HTERT RPE-1 (cell line): ENCODE data around the gene SF3A2.
"Not testable (repeated sequence)": the region's sequence is repeated elsewhere in the genome, so short reads cannot be mapped to it uniquely, and the experiment has no call there.

Experiments
- in situ Hi-C: fragments of 300-500 bp; cut with MboI; formaldehyde crosslinking; loops from 4 replicates; pipeline ENCODE4 v1.14.3; 2020; ENCODE audit warnings: low sequenced_read_pairs

The SF3A2 gene, protein sequence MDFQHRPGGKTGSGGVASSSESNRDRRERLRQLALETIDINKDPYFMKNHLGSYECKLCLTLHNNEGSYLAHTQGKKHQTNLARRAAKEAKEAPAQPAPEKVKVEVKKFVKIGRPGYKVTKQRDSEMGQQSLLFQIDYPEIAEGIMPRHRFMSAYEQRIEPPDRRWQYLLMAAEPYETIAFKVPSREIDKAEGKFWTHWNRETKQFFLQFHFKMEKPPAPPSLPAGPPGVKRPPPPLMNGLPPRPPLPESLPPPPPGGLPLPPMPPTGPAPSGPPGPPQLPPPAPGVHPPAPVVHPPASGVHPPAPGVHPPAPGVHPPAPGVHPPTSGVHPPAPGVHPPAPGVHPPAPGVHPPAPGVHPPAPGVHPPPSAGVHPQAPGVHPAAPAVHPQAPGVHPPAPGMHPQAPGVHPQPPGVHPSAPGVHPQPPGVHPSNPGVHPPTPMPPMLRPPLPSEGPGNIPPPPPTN

DNA sequence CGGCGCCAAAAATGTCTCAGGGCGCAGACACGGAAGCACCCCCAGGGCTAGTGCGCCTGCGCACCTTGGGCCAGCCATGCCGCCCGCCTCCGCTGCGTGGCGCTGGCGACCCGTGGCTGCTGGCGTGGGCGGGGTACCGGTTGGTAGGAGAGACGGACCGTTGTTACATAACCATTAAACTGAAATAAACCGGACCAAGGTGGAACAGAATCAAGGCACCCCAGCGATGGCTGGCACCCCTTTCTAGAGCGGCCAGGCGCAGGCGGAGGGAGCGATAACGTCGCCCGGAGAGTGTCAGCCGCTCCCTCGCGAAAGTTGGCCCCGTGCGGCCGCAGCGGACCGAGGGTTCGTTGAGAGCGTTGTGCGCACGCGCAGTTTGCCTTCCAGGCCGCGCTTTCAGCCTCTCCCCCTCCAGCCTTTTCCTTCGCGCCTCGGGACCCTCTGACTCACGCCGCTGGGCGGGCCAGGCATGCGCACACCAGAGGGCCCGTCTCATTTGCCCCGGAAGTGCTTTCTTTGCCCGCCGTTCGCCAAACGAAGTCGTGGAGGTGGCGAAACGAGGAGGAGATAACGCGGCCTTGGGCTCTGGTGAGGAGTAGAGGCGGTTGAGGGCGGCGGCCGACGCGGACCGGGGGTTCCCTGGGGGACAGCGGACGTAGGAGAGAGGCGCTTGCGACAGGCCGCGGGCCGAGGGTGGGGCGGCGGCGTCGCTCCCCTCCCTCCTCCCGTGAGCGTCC is at the start of gene SF3A2, which contains the start of gene PLEKHJ1:
SF3A2 (plus strand) TSS at position 511 of the 737 bp plus-strand sequence. CDS start 6,595 bp downstream, outside the sequence.
PLEKHJ1 (minus strand) TSS at position 16 of the 737 bp plus-strand sequence. CDS start 81 bp downstream, outside the sequence.
- in situ Hi-C loops: no loop called here

DNA sequence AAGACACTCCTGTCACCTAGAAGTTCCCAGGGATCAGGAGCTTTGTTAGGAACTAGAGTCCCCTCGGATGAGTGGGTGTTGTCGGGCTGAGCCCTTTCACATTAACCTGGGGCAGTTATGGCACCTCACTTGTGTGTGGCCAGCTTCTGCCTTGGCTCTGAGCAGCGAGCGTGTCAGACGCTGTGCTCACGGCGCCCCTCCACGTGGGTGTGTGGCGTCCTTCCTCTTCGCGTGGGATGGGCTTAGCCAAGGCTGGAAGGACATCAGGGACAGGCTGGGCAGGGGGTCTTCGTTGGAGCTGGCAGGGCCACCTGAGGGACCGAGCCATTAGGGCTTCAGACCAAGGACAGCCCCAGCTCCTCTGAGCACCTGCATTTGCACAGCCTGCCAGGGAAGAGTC is 49.5 kb upstream of the SF3A2 start:
- in situ Hi-C loops: no loop called here

DNA sequence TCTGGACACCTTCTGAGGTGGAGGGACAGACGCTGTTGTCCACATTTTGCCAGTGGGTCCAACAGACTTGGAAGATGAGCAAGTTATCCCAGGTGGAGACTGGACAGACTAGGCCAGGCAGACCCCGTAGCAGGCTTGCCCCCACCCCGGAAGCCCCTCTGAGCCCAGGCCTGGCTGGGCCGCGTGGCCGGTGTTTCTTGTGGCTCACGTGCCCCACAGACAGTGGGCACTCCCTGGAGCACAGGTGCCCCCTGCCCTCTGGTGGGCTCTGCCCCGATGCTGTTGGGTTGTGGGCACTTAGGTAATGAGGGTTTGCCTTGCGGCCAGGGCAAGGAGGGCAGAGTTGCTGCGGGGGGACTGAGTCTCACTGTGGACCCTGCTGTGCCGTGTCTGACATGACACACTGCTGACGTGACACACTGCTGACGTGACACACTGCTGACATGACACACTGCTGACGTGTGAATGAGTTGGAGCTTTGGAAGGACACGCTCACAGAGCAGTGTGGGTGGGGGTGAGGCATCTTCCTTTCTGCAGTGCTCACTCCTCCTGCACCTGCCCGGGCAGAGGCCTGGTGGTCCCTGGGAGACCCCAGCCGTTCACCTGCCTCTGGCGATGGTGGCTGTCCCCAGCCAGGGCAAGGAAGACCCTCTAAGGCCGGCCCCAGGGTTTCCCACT is 47.8 kb upstream of the SF3A2 start:
- in situ Hi-C loops: no loop called here

DNA sequence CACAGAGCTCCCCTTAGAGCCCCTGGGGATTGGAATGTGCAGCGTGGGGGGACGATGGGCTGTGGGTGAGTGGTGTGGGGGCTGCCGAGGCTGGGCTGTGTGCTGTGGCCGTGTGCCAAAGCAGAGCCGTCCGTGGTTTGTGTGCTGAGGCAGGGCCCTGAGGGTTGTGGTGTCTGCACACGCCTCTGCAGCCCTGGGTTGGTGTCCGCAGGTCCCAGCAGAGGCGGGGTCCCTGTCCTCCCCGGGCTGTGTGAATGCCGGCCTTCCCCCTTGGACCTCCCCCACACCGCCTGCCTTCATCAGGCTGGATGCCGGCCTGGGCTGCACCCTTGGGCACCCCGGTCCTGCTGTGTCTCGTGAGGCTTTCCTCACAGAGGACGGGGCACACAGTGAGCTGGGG is 46.7 kb upstream of the SF3A2 start:
- in situ Hi-C loops: no loop called here

DNA sequence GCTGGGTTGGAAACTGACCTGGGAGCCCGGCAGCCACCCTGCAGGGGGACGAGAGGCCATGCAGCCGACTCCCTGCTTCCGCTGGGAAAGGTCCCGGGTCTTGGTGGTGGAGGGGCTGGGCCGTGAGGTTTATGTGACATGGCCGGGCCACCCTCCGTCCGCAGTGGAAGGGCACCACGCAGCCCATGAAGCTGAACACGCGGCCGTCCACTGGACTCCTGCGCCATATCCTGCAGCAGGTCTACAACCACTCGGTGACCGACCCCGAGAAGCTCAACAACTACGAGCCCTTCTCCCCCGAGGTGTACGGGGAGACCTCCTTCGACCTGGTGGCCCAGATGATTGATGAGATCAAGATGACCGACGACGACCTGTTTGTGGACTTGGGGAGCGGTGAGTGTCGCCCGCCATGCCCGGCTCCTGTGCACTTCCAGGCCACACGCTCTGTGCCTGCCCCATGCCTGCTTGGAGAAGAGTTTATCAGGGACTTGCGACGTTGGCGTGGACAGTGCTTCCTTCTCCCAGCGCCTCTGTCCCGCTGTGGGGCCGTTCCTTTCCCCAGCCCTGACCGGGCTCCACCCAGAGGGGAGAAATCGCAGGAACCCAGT is 45.7 kb upstream of the SF3A2 start:
- in situ Hi-C loops: no loop called here

DNA sequence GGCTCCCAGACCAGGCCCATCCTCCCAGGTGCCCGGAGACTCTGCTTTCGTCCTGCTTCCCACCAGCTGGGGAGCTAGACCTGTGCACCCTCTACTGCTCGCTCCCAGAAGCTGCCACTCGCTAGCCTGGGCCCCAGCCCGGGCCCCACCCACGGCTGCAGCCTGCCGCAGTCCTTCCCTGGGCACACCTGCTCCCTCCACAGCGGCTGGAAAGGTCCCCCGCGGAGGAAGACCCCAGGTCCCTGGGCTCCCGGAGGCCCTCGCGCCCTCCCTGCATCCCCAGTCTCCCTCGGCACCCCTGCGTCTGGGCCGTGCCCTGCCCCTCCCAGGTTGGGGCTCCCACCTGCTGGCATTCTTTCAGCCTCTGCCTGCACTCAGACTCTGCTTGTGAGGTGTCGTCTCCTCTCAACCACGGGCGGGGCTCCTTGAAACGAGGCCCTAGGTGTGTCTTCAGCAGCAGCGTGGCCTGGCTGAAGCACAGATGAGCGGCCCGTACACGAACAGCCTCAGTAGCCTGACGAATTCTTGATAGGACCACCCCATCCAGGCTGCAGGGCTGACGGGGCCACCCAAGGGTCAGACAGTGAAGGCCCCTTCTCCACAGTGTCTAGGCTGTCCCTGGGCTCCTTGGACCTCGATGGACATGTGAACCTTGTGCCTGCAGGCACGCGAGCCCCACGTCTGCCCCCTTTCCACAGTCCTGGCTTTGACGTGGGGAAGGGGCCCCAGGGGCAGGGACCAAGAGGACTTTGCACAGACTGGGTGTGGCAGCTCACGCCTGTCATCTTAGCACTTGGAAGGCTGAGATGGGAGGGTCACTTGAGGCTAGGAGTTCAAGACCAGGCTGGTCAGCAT is 44.9 kb upstream of the SF3A2 start:
- in situ Hi-C loops: no loop called here

DNA sequence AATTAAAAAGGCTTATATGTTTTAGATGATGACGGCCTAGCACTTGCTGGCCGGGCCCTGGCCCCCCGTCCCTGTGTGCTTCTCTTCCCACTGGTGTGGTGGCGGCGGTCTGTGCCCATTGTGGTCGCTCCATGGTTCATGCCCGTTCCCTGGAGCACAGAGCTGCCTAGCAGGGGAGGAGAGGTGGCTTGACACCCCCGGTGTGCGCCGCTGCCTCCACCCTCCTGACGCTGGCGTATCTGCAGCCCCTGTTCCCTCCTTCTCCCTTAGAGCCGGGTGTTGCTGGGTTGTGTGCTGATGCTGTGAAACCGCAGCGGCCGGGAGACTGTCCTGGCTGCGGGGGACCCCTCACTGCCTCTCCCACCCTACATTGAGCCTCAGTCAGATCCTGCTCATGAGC is 43.8 kb upstream of the SF3A2 start:
- in situ Hi-C loops: no loop called here

DNA sequence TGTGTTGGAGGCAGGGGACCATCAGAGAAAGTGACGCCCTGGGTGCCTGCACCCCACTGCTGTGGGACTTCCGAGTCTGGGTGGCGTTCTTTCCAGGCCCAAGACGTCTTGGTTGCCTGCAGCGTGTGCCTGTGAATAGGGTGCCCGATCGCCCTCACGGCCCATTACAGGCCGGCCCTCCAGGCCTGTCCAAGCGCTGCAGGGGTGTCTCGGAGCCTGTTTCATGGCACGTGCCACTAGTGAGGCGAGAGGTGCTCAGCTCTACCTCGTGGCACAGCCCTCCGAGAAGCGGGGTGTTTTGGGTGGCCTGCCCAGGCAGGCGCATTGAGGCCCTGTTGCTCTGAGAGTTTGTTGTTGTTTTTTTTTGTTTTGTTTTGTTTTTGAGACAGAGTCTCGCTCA is 42.8 kb upstream of the SF3A2 start:
- in situ Hi-C loops: no loop called here

DNA sequence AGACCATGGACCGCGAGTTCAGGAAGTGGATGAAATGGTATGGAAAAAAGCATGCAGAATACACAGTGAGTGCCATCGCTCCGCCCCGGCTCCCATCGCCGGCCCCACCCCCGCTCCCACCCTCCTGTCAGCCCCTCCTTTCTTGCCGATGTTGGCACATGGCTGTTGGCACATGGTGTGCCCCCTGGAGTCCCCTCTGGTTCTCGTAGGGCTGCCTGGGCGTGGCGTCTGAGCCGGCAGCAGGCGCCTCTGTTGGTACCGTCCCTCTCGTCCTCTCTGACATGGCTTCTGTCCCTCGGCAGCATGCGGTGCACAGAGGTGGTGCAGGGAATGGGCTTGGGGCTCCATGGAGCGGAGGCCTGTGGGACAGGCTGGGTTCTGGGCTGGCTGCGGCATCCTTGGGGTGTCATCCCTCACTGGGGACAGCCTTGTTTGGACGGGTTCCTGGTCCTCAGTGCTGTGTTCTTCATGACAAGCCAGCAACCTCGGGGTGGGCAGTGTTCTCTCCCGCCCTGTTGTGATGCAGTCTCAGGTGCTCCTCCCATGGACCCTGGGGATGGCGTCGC is 42.0 kb upstream of the SF3A2 start:
- in situ Hi-C loops: no loop called here

DNA sequence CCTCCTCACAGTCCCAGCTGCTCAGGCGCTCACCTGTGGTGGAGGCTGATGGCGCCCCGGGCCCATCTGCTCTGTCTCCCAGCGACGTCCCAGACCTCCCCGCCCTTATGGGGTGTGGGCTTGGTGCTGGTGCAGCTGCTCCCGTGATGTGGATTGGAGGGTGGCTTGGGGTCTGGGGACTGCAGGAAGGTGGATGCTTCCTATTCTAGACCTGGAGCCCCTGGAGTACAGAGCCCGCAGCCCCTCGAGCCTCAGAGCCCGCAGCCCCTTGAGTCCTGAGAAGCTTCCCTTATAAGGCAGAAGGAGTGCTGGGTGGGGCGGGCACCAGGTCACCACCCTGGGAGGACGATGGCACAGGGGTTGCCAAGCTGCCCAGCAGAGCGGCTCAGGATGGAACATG is 41.3 kb upstream of the SF3A2 start:
- in situ Hi-C loops: no loop called here

DNA sequence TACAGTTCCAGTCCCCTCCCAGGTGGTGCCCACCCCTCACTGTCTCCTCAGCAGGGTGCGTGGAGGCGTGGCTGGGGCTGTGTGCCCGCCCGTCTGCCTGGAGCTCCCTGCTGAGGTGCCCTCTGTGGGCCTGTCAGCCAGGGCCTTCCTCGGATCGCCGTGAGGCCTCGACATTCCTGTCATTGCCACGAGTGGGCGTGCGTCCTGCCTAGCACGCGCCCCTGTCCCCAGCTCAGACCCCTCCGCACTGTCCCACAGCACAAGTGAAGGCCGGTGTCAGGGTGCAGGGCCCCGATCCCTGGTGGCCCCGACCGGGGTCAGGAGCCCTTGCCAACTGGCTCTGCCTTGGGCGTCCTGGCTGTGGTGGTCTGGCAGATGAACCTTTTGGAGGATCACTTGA is 40.7 kb upstream of the SF3A2 start:
- in situ Hi-C loops: no loop called here

DNA sequence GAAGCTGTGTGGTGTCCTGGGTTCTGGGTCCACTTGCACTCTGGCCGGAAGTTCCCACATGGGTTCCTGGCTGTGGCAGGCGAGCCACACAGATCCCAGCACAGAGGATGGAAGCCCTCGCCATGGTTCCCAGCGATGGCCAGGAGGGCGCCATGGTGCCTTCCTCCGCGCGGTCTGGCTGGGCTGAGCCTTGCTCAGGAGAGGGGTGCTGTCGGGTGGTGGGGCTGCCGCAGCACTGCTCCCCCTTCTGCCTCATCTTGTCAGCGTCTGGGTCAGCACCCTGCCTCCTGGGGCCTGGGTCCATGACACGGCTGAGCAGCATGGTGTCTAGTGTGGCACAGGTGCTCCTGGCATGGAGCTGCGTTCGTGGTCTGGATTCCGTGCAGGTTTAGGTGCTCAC is 39.4 kb upstream of the SF3A2 start:
- in situ Hi-C loops: no loop called here

DNA sequence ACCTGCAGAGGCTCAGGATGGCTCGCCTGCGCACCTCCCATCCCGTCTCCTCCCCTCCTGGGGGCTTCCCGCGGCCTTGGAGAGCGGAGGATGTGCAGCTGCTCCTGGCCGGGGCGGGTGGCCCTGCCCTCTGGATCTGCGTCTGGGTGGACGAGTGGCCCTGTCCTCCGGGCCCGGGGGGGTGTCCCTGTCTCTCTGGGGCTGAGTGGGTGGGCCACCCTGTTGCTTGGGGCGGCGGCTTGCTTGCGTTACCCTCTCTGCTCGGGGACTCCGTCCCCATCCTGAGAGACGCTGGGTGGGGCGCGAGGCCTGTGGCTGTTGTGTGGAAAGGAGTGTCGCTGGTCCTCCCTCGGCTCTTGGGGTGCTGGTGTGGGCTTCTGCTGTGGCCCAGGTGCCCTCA is 38.3 kb upstream of the SF3A2 start:
- in situ Hi-C loops: no loop called here

DNA sequence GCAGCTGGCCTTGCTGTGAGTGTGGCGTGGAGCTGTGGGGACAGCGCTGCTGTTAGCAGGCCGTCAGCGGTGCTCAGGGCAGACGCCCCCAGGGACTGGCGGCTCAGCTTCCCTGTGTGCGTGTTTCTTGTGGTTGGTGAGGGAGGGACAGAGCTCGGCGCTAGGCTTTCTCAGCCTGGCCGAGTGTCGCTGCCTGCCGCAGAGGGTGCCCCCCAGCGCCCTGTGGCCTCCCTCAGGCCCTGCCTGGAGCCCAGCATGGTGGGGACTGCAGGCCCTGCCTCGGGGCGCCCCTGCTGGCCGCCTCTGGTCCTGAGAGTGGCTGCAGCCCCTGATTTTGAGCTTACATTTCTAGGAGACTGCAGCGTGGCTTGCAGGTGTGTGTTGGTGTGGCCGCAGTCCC is 37.4 kb upstream of the SF3A2 start:
- in situ Hi-C loops: no loop called here

DNA sequence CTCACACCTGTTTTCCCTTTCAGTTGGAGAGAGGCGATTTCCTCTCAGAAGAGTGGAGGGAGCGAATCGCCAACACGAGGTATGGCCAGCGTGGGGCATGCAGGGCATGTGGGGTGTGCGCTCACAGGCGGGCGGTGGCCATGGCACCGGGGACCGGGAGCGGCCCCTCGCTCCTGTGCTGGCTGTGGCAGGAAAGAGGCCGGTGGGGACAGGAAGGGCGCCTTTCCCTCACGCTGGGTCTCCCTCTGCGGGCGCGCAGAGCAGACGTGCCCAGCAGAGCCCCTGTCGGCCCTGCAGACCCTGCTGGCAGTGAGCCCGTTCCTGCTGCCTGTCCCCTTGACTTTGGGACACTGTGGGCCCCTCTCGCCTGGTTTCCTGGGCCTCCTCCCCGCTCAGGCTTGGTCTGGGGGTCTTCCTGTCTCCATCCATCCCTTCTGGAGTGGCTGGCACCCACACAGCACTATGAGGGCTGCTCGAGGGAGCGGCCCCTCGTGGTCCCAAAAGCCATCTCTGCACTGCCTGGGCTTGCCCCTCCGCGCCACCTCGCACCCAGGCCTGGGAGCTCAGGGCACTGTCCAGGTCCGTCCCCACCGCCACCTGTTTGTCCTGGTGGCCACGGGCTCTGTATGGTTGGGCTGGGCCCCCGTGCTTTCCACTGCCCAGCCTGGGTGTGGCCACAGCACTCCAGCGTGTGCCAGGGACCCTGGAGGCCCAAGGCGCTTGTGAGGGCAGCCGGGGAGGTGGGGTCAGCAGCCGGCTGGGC is 36.6 kb upstream of the SF3A2 start:
- in situ Hi-C loops: no loop called here

DNA sequence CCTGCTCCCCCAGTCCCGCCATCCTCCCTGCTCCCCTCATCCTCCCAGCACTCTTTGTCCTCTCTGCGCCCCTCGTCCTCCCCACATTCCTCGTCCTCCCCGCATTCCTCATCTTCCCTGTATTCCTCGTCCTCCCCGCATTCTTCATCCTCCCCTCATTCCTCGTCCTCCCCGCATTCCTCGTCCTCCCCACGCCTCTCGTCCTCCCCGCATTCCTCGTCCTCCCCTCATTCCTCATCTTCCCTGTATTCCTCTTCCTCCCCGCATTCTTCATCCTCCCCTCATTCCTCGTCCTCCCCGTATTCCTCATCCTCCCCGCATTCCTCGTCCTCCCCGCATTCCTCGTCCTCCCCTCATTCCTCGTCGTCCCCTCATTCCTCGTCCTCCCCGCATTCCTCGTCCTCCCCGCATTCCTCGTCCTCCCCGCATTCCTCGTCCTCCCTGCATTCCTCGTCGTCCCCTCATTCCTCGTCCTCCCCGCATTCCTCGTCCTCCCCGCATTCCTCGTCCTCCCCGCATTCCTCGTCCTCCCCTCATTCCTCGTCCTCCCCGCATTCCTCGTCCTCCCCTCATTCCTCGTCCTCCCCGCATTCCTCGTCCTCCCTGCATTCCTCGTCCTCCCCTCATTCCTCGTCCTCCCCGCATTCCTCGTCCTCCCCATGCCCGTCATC is 35.9 kb upstream of the SF3A2 start:
- in situ Hi-C loops: not testable (repeated sequence)

DNA sequence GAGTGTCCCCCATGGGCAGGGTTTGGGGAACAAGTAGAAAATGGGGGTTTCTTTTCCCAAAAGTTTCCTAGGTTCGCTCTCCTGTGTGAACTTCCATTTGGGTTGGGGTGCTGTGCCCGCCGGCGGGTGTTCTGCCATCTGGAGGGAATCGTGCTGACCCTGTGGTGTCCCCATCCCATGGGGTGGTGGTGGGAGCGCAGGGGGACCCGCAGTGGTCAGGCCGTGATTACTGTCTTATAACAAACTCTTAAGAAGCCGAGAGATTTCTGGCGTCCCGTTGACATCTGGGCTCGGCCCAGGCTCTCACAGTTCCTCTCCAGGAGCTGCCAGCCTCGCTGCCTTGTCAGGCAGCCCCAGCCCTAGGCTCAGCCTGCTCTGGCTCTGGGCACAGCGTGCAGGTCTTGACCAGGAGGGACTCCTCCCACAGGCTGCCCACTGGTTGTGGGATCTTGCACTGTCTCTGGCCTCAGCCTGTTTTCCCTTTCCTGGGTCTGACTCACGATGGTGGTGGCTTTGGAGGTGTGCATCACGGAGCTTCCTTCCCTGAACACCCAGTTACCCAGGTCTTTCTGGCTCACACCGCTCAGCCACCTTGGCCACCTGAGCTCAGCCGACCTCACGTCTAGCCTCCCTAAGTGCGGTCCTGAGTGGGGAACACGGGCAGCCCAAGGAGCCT is 35.0 kb upstream of the SF3A2 start:
- in situ Hi-C loops: no loop called here

DNA sequence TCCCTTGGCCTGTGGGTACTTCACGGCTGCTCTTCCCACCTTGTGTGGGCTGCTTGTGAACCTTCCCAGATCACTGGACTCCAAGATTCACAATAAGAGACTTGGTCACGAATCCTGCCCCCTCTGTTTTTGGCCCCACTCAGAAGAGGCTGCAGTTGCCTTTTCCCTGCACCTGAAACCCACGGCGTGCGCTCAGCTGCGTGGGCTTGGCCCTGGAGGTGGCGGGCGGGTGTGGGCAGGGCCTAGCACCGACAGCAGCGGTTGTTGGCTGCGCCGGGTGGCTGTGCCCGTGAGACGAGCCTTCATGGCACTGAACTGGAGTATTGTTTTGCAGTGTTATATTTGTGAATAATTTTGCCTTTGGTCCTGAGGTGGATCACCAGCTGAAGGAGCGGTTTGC is 34.3 kb upstream of the SF3A2 start:
- in situ Hi-C loops: no loop called here
